Right atrium auricular region (tissue), 2 donors: Measurements from ENCODE around the gene PIK3R6. TPM values are rescaled to one million over a fixed set of nuclear protein-coding genes. Genes with fewer than 3 reads are reported as not detected.
"Not testable (repeated sequence)": the region's sequence is repeated elsewhere in the genome, so short reads cannot be mapped to it uniquely, and the experiment has no call there.

Experiments
- DNase-seq: peaks from one replicate; pipeline ENCODE4 v3.0.0-alpha.2; 2019; ENCODE audit warnings: low spot score
- H3K27ac ChIP-seq, 2 donors: fragments of 200-600 bp; sonication (generic); 1 replicate in 1 of 2; 2 replicates in 1 of 2; pipeline ENCODE4 v1.5.1; 2016 to 2019
- H3K27me3 ChIP-seq, 2 donors: fragments of 200-600 bp; sonication (generic); one replicate each; pipeline versions ENCODE4 v1.5.1 to v1.6.0; 2017 to 2019
- H3K36me3 ChIP-seq: fragments of 200-600 bp; sonication (generic); one replicate; pipeline ENCODE4 v1.5.1; 2016
- H3K4me1 ChIP-seq, 2 donors: fragments of 200-600 bp; sonication (generic); one replicate each; pipeline versions ENCODE4 v1.5.1 to v1.6.0; 2017 to 2019
- H3K4me3 ChIP-seq, 2 donors: fragments of 200-600 bp; sonication (generic); 1 replicate in 1 of 2; 2 replicates in 1 of 2; pipeline ENCODE4 v1.5.1; 2017 to 2019; ENCODE audit warnings: mild to moderate bottlenecking in 1 of 2, moderate library complexity in 1 of 2
- H3K9me3 ChIP-seq, 2 donors: fragments of 200-600 bp; sonication (generic); one replicate each; pipeline ENCODE4 v1.5.1; 2019
- total RNA-seq, 2 donors: library from RNA; depleted of rRNA; stranded (reverse); fragments of >200 nt; gene quantifications; one replicate each; pipeline ENCODE4 v1.1.0, GENCODE V29; 2016
- TF ChIP-seq, protein P1 (sequence below), 2 donors: fragments of 200-600 bp; sonication (generic); IDR thresholded peaks; one replicate each; pipeline ENCODE4 v1.5.1; 2019; ENCODE audit warnings: antibody characterized with exemption in 2 of 2

Gene PIK3R6
- total RNA-seq, 2 donors from 2014 or later: 0.51 TPM; not detected in 1

DNA sequence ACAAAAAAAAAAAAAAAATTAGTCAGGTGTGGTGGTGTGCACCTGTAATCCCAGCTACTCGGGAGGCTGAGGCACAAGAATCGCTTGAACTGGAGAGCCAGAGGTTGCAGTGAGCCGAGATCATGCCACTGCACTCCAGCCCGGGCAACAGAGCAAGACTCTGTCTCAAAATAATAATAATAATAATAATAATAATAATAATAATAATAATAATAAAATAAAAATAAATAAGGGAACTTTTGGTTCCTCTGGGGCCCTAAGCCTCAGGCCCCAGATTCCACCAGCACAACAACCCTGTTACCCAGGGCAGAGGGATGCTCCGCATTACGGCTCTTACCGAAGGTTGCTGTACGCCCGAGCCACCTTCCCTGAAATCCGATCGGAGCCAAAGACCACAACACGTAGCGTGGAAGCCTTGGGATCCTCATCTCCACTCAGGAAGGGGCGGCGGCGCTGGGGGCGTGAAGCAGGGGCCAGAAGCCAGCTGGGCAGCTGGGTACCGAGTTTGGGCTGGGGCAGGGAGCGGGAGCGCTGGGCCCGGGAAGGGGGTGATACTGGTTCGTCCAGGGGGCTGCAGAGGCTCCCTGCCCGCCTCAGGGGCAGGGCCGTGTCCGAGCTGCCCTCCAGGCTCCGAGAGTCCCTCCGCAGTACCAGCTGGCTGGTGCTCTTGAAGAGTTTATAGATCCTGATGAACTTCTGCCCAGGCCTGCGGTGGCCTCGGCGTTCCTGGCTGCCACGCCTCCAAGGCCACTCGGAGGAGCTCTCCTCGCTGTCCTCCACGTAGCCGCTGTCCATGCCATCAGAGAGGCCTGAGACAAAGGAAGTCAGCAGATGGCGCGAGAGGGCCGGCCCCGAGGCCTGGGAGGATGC, 20.6 kb upstream of the PIK3R6 start:
- Histone ChIP-seq H3K36me3 (no peaks in the 10 kb centered on the region), H3K4me3 (no peak overlapping the region), H3K4me1 (peaks cover 0 to 3% of the 10 kb centered on the region in 2 donors), H3K9me3 (no peaks in the 10 kb centered on the region), H3K27ac (no peak overlapping the region), H3K27me3 (no peaks in the 10 kb centered on the region)
- DNase-seq: no peak
- TF ChIP-seq, protein P1, sequence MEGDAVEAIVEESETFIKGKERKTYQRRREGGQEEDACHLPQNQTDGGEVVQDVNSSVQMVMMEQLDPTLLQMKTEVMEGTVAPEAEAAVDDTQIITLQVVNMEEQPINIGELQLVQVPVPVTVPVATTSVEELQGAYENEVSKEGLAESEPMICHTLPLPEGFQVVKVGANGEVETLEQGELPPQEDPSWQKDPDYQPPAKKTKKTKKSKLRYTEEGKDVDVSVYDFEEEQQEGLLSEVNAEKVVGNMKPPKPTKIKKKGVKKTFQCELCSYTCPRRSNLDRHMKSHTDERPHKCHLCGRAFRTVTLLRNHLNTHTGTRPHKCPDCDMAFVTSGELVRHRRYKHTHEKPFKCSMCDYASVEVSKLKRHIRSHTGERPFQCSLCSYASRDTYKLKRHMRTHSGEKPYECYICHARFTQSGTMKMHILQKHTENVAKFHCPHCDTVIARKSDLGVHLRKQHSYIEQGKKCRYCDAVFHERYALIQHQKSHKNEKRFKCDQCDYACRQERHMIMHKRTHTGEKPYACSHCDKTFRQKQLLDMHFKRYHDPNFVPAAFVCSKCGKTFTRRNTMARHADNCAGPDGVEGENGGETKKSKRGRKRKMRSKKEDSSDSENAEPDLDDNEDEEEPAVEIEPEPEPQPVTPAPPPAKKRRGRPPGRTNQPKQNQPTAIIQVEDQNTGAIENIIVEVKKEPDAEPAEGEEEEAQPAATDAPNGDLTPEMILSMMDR (IDR thresholded peaks at IDR 0.05): peak in 1 of 2 donors; percentile 49

DNA sequence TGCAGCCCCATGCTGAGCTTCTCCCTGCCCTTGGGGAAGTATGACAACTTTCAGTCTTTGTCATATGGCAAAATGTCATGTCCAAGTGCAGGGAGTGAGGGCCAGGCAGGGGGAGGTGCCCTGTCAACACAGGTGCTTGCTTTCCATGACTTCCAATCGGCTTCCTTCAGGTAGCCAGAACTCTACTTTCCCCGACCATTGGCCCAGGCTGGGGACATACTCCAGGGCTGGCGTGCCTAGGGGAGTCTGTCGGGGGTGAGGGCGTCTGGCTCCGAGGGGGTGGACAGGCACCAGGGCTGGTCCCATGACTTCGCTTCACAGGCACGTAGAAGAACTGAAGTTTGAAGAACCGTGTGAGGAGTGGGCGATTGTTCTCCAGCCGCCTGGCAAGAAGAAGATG, 19.8 kb upstream of the PIK3R6 start:
- H3K27me3 ChIP-seq: no peaks in the 10 kb centered on the region
- H3K27ac ChIP-seq: no peak overlapping the region
- H3K4me1 ChIP-seq: peaks cover 0 to 3% of the 10 kb centered on the region in 2 donors
- TF ChIP-seq, protein P1 (IDR thresholded peaks at IDR 0.05): no peak
- no peak for DNase-seq
- H3K9me3 ChIP-seq: no peaks in the 10 kb centered on the region
- H3K36me3 ChIP-seq: no peaks in the 10 kb centered on the region
- H3K4me3 ChIP-seq: no peak overlapping the region

DNA sequence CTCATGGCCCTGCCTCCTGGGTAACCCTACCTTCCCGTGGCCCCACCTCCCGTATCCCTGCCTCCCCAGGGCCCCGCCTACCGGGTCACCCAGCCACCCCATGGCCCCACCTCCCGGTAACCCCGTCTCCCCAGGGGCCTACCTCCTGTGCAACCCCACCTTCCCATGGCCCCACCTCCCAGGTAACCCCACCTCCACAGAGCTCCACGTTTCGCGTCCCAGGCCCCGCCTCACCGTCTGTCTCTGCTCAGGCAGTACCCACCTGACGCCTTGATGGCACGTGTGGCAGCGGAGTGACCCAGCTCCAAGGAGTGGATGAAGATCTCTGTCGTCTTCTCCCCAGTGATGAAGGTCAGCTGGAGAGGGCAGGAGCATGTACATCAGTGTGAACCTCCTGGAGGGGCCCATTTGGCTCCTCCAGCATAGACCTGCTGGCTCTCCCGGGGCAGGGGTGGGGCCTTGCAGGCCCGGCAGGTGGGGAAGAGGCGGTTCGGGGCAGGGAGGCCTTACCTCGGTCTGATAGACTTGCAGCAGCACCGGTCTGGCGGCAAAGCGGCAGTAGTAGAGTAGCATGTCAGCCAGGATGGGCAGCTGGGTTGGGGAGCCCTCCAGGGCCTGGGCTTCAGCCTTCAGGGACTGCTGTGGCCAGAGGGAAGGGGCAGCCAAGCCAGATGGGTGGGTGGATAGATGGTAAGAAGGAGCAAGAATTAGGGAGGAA, 18.7 kb upstream of the PIK3R6 start:
- DNase-seq: no peak
- H3K36me3 ChIP-seq: no peaks in the 10 kb centered on the region

DNA sequence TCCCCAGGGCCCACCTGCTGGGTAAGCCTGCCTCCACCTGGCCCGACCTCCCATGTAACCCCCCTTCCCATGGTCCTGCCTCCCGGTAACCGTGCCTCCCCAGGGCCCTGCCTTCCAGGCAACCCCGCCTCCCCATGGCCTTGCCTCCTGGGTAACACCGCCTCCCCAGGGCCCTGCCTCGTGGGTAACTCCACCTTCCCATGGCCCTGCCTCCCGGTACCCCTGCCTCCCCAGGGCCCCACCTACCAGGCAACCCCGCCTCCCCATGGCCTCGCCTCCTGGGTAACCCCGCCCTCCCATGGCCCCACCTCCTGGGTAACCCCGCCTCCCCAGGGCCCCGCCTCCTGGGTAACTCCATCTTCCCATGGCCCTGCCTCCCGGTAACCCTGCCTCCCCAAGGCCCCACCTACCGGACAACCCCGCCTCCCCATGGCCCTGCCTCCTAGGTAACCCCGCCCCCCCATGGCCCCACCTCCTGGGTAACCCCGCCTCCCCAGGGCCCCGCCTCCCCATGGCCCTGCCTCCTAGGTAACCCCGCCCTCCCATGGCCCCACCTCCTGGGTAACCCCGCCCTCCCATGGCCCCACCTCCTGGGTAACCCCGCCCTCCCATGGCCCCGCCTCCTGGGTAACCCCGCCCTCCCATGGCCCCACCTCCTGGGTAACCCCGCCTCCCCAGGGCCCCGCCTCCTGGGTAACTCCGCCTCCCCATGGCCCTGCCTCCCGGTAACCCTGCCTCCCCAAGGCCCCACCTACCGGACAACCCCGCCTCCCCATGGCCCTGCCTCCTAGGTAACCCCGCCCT, 17.9 kb upstream of the PIK3R6 start:
- not testable (repeated sequence) for H3K27ac ChIP-seq, DNase-seq, H3K36me3 ChIP-seq, H3K27me3 ChIP-seq, H3K4me3 ChIP-seq, H3K9me3 ChIP-seq, H3K4me1 ChIP-seq

More for the DNA sequence above, 18.7 kb upstream of the PIK3R6 start:
- H3K4me1 ChIP-seq: peaks cover 0 to 3% of the 10 kb centered on the region in 2 donors
- H3K27ac ChIP-seq: no peak overlapping the region
- no peaks in the 10 kb centered on the region for H3K27me3 ChIP-seq
- no peak overlapping the region for H3K4me3 ChIP-seq
- TF ChIP-seq, protein P1 (IDR thresholded peaks at IDR 0.05): no peak
- H3K9me3 ChIP-seq: no peaks in the 10 kb centered on the region

DNA sequence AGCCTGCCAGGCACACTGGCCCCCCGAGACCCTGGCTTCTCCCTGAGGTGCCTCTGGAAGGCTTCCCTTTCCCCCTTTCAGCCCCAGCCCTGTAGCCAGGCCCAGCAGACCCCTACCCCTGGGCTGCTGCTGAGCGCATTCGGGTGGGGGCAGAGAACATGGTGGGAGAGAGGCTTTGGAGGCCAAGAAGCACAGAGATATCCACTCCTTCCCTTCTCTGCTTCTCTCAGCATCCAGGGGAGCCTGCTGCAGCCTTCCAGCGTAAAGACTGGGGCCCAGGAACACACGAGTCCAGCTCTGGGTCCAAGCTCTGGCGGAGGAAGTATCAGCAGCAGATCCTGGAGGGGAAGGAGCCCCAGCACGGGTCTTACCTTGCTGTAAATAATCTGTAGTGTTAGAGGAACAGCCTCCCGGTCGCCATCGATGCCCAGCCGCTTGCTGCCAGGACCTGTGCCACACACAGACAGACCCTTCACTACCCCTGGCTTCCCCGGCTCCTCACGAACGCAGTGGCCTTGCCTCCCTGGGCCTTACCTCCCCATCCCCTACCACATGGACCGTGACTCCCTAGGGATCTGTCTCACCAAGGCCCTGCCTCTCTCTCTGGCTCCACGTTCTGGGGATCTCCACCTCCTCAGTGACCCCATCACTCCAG, 17.0 kb upstream of the PIK3R6 start:
- H3K27me3 ChIP-seq: no peaks in the 10 kb centered on the region
- H3K4me3 ChIP-seq: no peak overlapping the region
- no peak for DNase-seq
- no peaks in the 10 kb centered on the region for H3K9me3 ChIP-seq
- H3K27ac ChIP-seq: no peak overlapping the region
- TF ChIP-seq, protein P1 (IDR thresholded peaks at IDR 0.05): no peak
- no peaks in the 10 kb centered on the region for H3K36me3 ChIP-seq
- peaks cover 0 to 3% of the 10 kb centered on the region in 2 donors for H3K4me1 ChIP-seq
